GM08714 (cell line): ENCODE data around the gene LMNTD1.
A peak's percentile ranks its signal among the peaks of the same experiment; 100 is the strongest.

Experiments used
- H3K4me3 ChIP-seq: fragments of 200-500 bp; sonication (Bioruptor generic); 2 replicates; pipeline ENCODE4 v1.5.1; 2014; ENCODE audit warnings: mild to moderate bottlenecking, low read length, inconsistent platforms
- ZNF274 ChIP-seq: IDR thresholded peaks from 2 replicates; pipeline ENCODE4 v1.6.1; 2012; ENCODE audit warnings: mild to moderate bottlenecking, low read depth, low read length

The LMNTD1 gene

GRCh38 chr12:25482625-25483024 is 70.5 kb downstream of the LMNTD1 start:
- TF ChIP-seq ZNF274 = no peak
- no peak overlapping the region for H3K4me3 ChIP-seq

GRCh38 chr12:25480145-25480544 is 72.9 kb downstream of the LMNTD1 start:
- TF ChIP-seq ZNF274 = no peak

GRCh38 chr12:25477217-25477616 is 75.9 kb downstream of the LMNTD1 start:
- H3K4me3 ChIP-seq = no peak overlapping the region
- no peak for TF ChIP-seq ZNF274

More at GRCh38 chr12:25480145-25480544, 72.9 kb downstream of the LMNTD1 start:
- H3K4me3 ChIP-seq = no peak overlapping the region

- no peak overlapping the region for H3K4me3 ChIP-seq
- no peak for TF ChIP-seq ZNF274
These were observed 80.6 kb downstream of the LMNTD1 start for GRCh38 chr12:25472453-25472852.

GRCh38 chr12:25469861-25470260 is 83.2 kb downstream of the LMNTD1 start:
- H3K4me3 ChIP-seq = no peak overlapping the region
- no peak for TF ChIP-seq ZNF274

- no peak overlapping the region for H3K4me3 ChIP-seq
- TF ChIP-seq ZNF274 = no peak
These were observed 83.7 kb downstream of the LMNTD1 start for GRCh38 chr12:25469368-25469767.

- H3K4me3 ChIP-seq = no peak overlapping the region
- TF ChIP-seq ZNF274 = no peak
These were observed 89.6 kb downstream of the LMNTD1 start for GRCh38 chr12:25463521-25463920.

- no peak overlapping the region for H3K4me3 ChIP-seq
- TF ChIP-seq ZNF274 = no peak
These were observed 90.1 kb downstream of the LMNTD1 start for GRCh38 chr12:25463005-25463404.

- no peak for TF ChIP-seq ZNF274
- H3K4me3 ChIP-seq = no peak overlapping the region; the same call in 1 of the 2 replicates
These were observed 93.5 kb downstream of the LMNTD1 start for GRCh38 chr12:25459541-25459951.

- TF ChIP-seq ZNF274 = no peak
- no peak overlapping the region for H3K4me3 ChIP-seq
These were observed 95.0 kb downstream of the LMNTD1 start for GRCh38 chr12:25458047-25458552.

GRCh38 chr12:25456474-25456873 is 96.6 kb downstream of the LMNTD1 start:
- no peak overlapping the region for H3K4me3 ChIP-seq
- TF ChIP-seq ZNF274 = no peak

- TF ChIP-seq ZNF274 = no peak
- no peak overlapping the region for H3K4me3 ChIP-seq
These were observed 97.4 kb downstream of the LMNTD1 start for GRCh38 chr12:25455696-25456095.

GRCh38 chr12:25449007-25449406 is 104.1 kb downstream of the LMNTD1 start:
- no peak overlapping the region for H3K4me3 ChIP-seq
- no peak for TF ChIP-seq ZNF274

GRCh38 chr12:25447046-25447445 is 106.0 kb downstream of the LMNTD1 start:
- no peak for TF ChIP-seq ZNF274
- H3K4me3 ChIP-seq = no peak overlapping the region

- no peak overlapping the region for H3K4me3 ChIP-seq
- no peak for TF ChIP-seq ZNF274
These were observed 114.4 kb downstream of the LMNTD1 start for GRCh38 chr12:25438638-25439037.

- TF ChIP-seq ZNF274 = no peak
- peak overlapping the region; percentile 38; the same call in 1 of the 2 replicates for H3K4me3 ChIP-seq
These were observed 116.7 kb downstream of the LMNTD1 start for GRCh38 chr12:25436206-25437030.

GRCh38 chr12:25435431-25435830 is 117.7 kb downstream of the LMNTD1 start:
- no peak for TF ChIP-seq ZNF274
- H3K4me3 ChIP-seq = no peak overlapping the region
